ENCODE results near the gene DCP1B. TPM values are rescaled to one million over a fixed set of nuclear protein-coding genes. Genes with fewer than 3 reads are reported as not detected.

DCP1B gene
- total RNA-seq, 1 donor from 2014 or later: 13.6 TPM

- peaks cover 5% of the 10 kb centered on the region for H3K27me3 Mint-ChIP-seq (ENCODE audit: unreplicated experiment)
- no peak overlapping the region for H3K27ac Mint-ChIP-seq (ENCODE audit: unreplicated experiment)
- no peak for DNase-seq (ENCODE audit: low spot score)
- H3K4me3 Mint-ChIP-seq (ENCODE audit: unreplicated experiment): no peak overlapping the region
- peaks cover 21% of the 10 kb centered on the region for H3K4me1 Mint-ChIP-seq (ENCODE audit: unreplicated experiment)
- no peaks in the 10 kb centered on the region for H3K9me3 Mint-ChIP-seq (ENCODE audit: unreplicated experiment)
- TF ChIP-seq CTCF (IDR thresholded peaks at IDR 0.05; ENCODE audit: unreplicated experiment): no peak
- H3K36me3 Mint-ChIP-seq (ENCODE audit: low read depth, unreplicated experiment): peaks cover 5% of the 10 kb centered on the region
Measured at GRCh38 chr12:1914114-1914911, 89.9 kb downstream of the DCP1B start.

- peaks cover 5% of the 10 kb centered on the region for H3K27me3 Mint-ChIP-seq (ENCODE audit: unreplicated experiment)
- H3K27ac Mint-ChIP-seq (ENCODE audit: unreplicated experiment): no peak overlapping the region
- no peaks in the 10 kb centered on the region for H3K9me3 Mint-ChIP-seq (ENCODE audit: unreplicated experiment)
- H3K4me3 Mint-ChIP-seq (ENCODE audit: unreplicated experiment): no peak overlapping the region
- peak; percentile 2 for DNase-seq (ENCODE audit: low spot score)
- H3K4me1 Mint-ChIP-seq (ENCODE audit: unreplicated experiment): peaks cover 21% of the 10 kb centered on the region
- H3K36me3 Mint-ChIP-seq (ENCODE audit: low read depth, unreplicated experiment): peaks cover 5% of the 10 kb centered on the region
- TF ChIP-seq CTCF (IDR thresholded peaks at IDR 0.05; ENCODE audit: unreplicated experiment): no peak
Measured at GRCh38 chr12:1913377-1914113, 90.7 kb downstream of the DCP1B start.

GRCh38 chr12:1912580-1913376 is 91.5 kb downstream of the DCP1B start:
- H3K27ac Mint-ChIP-seq (ENCODE audit: unreplicated experiment): no peak overlapping the region
- no peaks in the 10 kb centered on the region for H3K9me3 Mint-ChIP-seq (ENCODE audit: unreplicated experiment)
- H3K4me1 Mint-ChIP-seq (ENCODE audit: unreplicated experiment): peaks cover 20% of the 10 kb centered on the region
- peaks cover 5% of the 10 kb centered on the region for H3K36me3 Mint-ChIP-seq (ENCODE audit: low read depth, unreplicated experiment)
- H3K4me3 Mint-ChIP-seq (ENCODE audit: unreplicated experiment): no peak overlapping the region
- TF ChIP-seq CTCF (IDR thresholded peaks at IDR 0.05; ENCODE audit: unreplicated experiment): no peak
- H3K27me3 Mint-ChIP-seq (ENCODE audit: unreplicated experiment): peaks cover 5% of the 10 kb centered on the region
- DNase-seq (ENCODE audit: low spot score): no peak

- Mint-ChIP-seq H3K27ac (ENCODE audit: unreplicated experiment) (no peak overlapping the region), H3K36me3 (ENCODE audit: low read depth, unreplicated experiment) (peaks cover 5% of the 10 kb centered on the region), H3K4me1 (ENCODE audit: unreplicated experiment) (peaks cover 16% of the 10 kb centered on the region), H3K4me3 (ENCODE audit: unreplicated experiment) (no peak overlapping the region), H3K9me3 (ENCODE audit: unreplicated experiment) (no peaks in the 10 kb centered on the region), H3K27me3 (ENCODE audit: unreplicated experiment) (peaks cover 5% of the 10 kb centered on the region)
- DNase-seq (ENCODE audit: low spot score): no peak
- no peak for TF ChIP-seq CTCF (IDR thresholded peaks at IDR 0.05; ENCODE audit: unreplicated experiment)
Measured at GRCh38 chr12:1911598-1912575, 92.4 kb downstream of the DCP1B start.
